Dedifferentiated amniotic fluid mesenchymal stem cell (primary cell): Measurements from ENCODE around the gene COA7.

Experiments used
- DNase-seq: peaks from one replicate; pipeline ENCODE4 v3.0.0-alpha.2; 2016; ENCODE audit errors: extremely low spot score

Gene COA7

DNA sequence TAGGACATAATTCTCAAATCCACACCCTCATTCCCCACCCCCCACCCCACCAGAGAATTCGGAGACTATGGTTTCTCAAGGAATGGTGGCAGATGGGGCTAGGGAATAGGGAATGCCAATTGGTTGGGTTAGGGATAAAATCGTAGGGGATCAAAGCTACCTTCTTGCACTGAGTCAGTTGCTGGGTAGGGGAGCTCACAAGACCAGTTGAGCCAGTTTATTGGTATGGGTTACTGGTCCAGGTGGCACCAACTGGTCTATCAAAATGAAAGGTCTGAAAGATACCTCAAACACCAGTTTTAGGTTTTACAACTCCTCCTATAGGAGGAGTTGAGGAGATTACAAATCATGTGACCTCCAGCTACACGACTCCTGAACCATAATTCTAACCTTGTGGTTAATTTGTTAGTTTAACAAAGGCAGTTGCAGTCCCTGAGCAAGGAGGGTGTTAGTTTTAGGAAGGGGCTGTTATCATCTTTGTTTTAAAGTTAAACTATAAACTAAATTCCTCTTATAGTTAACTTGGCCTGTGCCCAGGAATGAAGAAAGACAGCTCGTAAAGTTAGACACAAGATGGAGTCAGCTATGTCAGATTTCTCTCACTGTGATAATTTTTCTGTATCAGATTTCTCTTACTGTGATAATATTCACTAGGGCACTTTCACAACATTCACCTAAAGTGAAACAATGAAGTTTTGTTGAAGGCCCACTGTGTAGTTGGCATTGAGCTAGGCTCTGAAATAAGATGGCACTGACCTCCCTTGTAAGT is 62.6 kb downstream of the COA7 start:
- no peak for DNase-seq
